ENCODE results near the gene IGSF9B. TPM values are rescaled to one million over a fixed set of nuclear protein-coding genes. Genes with fewer than 3 reads are reported as not detected.

Gene IGSF9B
- polyA plus RNA-seq, 1 donor (not counting 4 experiments of a cell fraction or from before 2014, with no cell fraction given) = 0.66 TPM

- no peak overlapping the region for H3K27ac ChIP-seq (ENCODE audit: control insufficient read depth, insufficient read depth, low read length)
- H3K4me3 ChIP-seq (ENCODE audit: control insufficient read depth in 2 of 3, extremely low read depth in 1 of 3, insufficient read depth in 2 of 3, low read depth in 1 of 3, low read length in 3 of 3) = no peak overlapping the region
- no peaks in the 10 kb centered on the region for H3K9me3 ChIP-seq (ENCODE audit: control insufficient read depth, low read depth, low read length)
- dilution Hi-C loops (cut with MboI; ENCODE audit: extremely low pct_ligation_motif_present, low sequenced_read_pairs) = no loop called here
- FAIRE-seq (no peak), DNase-seq (ENCODE audit: low read depth, low spot score) (no peak)
- no peaks in the 10 kb centered on the region for H3K36me3 ChIP-seq (ENCODE audit: control insufficient read depth in 2 of 2, extremely low read depth in 1 of 2, insufficient read depth in 2 of 2, low read length in 2 of 2)
- no peaks in the 10 kb centered on the region for H3K79me2 ChIP-seq (ENCODE audit: control insufficient read depth, insufficient read depth, low read length)
- H3K9me1 ChIP-seq (ENCODE audit: control insufficient read depth, extremely low read depth, insufficient read depth, low read length) = no peaks in the 10 kb centered on the region
- no peak overlapping the region for H2AFZ ChIP-seq (ENCODE audit: control insufficient read depth, low read length)
- no peak overlapping the region for H3K9ac ChIP-seq (ENCODE audit: control insufficient read depth, extremely low read depth, insufficient read depth, low read length)
- TF ChIP-seq, protein P1, sequence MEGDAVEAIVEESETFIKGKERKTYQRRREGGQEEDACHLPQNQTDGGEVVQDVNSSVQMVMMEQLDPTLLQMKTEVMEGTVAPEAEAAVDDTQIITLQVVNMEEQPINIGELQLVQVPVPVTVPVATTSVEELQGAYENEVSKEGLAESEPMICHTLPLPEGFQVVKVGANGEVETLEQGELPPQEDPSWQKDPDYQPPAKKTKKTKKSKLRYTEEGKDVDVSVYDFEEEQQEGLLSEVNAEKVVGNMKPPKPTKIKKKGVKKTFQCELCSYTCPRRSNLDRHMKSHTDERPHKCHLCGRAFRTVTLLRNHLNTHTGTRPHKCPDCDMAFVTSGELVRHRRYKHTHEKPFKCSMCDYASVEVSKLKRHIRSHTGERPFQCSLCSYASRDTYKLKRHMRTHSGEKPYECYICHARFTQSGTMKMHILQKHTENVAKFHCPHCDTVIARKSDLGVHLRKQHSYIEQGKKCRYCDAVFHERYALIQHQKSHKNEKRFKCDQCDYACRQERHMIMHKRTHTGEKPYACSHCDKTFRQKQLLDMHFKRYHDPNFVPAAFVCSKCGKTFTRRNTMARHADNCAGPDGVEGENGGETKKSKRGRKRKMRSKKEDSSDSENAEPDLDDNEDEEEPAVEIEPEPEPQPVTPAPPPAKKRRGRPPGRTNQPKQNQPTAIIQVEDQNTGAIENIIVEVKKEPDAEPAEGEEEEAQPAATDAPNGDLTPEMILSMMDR (optimal IDR thresholded peaks at IDR 0.05 in 1 of 3, IDR thresholded peaks at IDR 0.05 in 1 of 3, conservative IDR thresholded peaks at IDR 0.05 in 1 of 3; ENCODE audit: extremely low read depth in 1 of 3, insufficient read depth in 2 of 3, low read length in 3 of 3) = no peak
- no peaks in the 10 kb centered on the region for H3K27me3 ChIP-seq (ENCODE audit: control insufficient read depth, extremely low read depth, insufficient read depth, low read length)
- H3K4me2 ChIP-seq (ENCODE audit: control insufficient read depth, extremely low read depth, insufficient read depth, low read depth, low read length) = no peak overlapping the region
- H3K4me1 ChIP-seq (ENCODE audit: control insufficient read depth, extremely low read depth, insufficient read depth, low read length) = peaks cover 7% of the 10 kb centered on the region
- H4K20me1 ChIP-seq (ENCODE audit: control insufficient read depth, extremely low read depth, insufficient read depth, low read length) = no peaks in the 10 kb centered on the region
Measured at GRCh38 chr11:133964356-133964755, 7.6 kb upstream of the IGSF9B start.

GRCh38 chr11:133961890-133962289 lies 5.1 kb upstream of the IGSF9B start:
- H3K79me2 ChIP-seq (ENCODE audit: control insufficient read depth, insufficient read depth, low read length) = no peaks in the 10 kb centered on the region
- FAIRE-seq (no peak), DNase-seq (ENCODE audit: low read depth, low spot score) (no peak)
- no peaks in the 10 kb centered on the region for H3K9me1 ChIP-seq (ENCODE audit: control insufficient read depth, extremely low read depth, insufficient read depth, low read length)
- no peak overlapping the region for H3K4me2 ChIP-seq (ENCODE audit: control insufficient read depth, extremely low read depth, insufficient read depth, low read depth, low read length)
- H3K4me1 ChIP-seq (ENCODE audit: control insufficient read depth, extremely low read depth, insufficient read depth, low read length) = peaks cover 12% of the 10 kb centered on the region
- H3K4me3 ChIP-seq (ENCODE audit: control insufficient read depth in 2 of 3, extremely low read depth in 1 of 3, insufficient read depth in 2 of 3, low read depth in 1 of 3, low read length in 3 of 3) = no peak overlapping the region
- dilution Hi-C loops (cut with MboI; ENCODE audit: extremely low pct_ligation_motif_present, low sequenced_read_pairs) = no loop called here
- H3K27ac ChIP-seq (ENCODE audit: control insufficient read depth, insufficient read depth, low read length) = no peak overlapping the region
- H3K27me3 ChIP-seq (ENCODE audit: control insufficient read depth, extremely low read depth, insufficient read depth, low read length) = peaks cover 6% of the 10 kb centered on the region
- no peak overlapping the region for H2AFZ ChIP-seq (ENCODE audit: control insufficient read depth, low read length)
- no peak for TF ChIP-seq EZH2 (IDR thresholded peaks at IDR 0.05; ENCODE audit: low read length)
- TF ChIP-seq, protein P1 (optimal IDR thresholded peaks at IDR 0.05 in 1 of 3, IDR thresholded peaks at IDR 0.05 in 1 of 3, conservative IDR thresholded peaks at IDR 0.05 in 1 of 3; ENCODE audit: extremely low read depth in 1 of 3, insufficient read depth in 2 of 3, low read length in 3 of 3) = no peak
- H3K9ac ChIP-seq (ENCODE audit: control insufficient read depth, extremely low read depth, insufficient read depth, low read length) = no peak overlapping the region
- H4K20me1 ChIP-seq (ENCODE audit: control insufficient read depth, extremely low read depth, insufficient read depth, low read length) = no peaks in the 10 kb centered on the region
- H3K36me3 ChIP-seq (ENCODE audit: control insufficient read depth in 2 of 2, extremely low read depth in 1 of 2, insufficient read depth in 2 of 2, low read length in 2 of 2) = no peaks in the 10 kb centered on the region
- H3K9me3 ChIP-seq (ENCODE audit: control insufficient read depth, low read depth, low read length) = no peaks in the 10 kb centered on the region

All from keratinocyte (primary cell).